ENCODE results near the gene TEF.

GRCh38 chr22:41368543-41369423 is 13.0 kb upstream of the TEF start:
- TF ChIP-seq CTCF (conservative IDR thresholded peaks at IDR 0.05 in 1 of 2, IDR thresholded peaks at IDR 0.05 in 1 of 2; ENCODE audit: low read depth in 1 of 2, low read length in 2 of 2) (no peak), EZH2 (IDR thresholded peaks at IDR 0.05; ENCODE audit: low read length, missing control alignments) (no peak)

Data from fibroblast of lung (primary cell).